ENCODE measurements around the gene TDRD12.

DNA sequence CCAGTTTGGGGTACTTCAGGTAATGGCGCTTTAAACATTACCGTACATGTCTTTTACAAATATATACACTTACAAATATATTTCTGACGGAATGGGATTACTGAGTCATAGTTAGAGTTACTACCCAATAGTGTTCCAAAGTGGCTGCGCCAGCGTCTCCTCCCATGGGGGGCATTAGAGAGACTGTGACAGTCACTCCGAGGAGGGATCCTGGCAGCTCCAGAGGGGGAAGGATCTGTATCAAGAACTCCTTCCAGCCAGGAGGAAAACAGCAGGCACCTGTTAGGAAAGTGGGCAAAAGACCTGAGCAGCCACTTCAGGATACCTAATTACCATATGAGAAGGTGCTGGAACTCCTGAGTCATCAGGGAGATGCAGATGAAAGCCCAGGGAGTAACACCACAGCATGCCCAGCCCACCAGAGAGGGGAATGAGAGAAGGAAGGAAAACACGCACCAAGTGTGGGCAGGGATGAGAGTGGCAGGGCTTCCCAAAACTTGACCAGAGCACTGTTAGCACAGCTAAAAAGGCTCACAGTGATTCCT lies 97.1 kb downstream of the TDRD12 start:
- TF ChIP-seq, protein P1, sequence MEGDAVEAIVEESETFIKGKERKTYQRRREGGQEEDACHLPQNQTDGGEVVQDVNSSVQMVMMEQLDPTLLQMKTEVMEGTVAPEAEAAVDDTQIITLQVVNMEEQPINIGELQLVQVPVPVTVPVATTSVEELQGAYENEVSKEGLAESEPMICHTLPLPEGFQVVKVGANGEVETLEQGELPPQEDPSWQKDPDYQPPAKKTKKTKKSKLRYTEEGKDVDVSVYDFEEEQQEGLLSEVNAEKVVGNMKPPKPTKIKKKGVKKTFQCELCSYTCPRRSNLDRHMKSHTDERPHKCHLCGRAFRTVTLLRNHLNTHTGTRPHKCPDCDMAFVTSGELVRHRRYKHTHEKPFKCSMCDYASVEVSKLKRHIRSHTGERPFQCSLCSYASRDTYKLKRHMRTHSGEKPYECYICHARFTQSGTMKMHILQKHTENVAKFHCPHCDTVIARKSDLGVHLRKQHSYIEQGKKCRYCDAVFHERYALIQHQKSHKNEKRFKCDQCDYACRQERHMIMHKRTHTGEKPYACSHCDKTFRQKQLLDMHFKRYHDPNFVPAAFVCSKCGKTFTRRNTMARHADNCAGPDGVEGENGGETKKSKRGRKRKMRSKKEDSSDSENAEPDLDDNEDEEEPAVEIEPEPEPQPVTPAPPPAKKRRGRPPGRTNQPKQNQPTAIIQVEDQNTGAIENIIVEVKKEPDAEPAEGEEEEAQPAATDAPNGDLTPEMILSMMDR (conservative IDR thresholded peaks at IDR 0.05; ENCODE audit: low read depth in 2 of 2): no peak
- TF ChIP-seq EZH2 (IDR thresholded peaks at IDR 0.05; ENCODE audit: low read depth, unreplicated experiment): no peak
